Osteoblast (primary cell): ENCODE data around the gene RPS24. TPM values are rescaled to one million over a fixed set of nuclear protein-coding genes. Genes with fewer than 3 reads are reported as not detected.
A peak's percentile ranks its signal among the peaks of the same experiment; 100 is the strongest.
"Not testable (repeated sequence)": the region's sequence is repeated elsewhere in the genome, so short reads cannot be mapped to it uniquely, and the experiment has no call there.

ENCODE experiments used
- DNase-seq: peaks from one replicate; pipeline ENCODE4 v3.0.0; 2011; ENCODE audit warnings: low spot score, mixed read lengths; ENCODE audit not compliant: insufficient read length; ENCODE audit errors: missing footprints
- H2AFZ ChIP-seq: 2 replicates; pipeline ENCODE4 v1.6.0; 2011; ENCODE audit warnings: mild to moderate bottlenecking, low read length
- H3K27ac ChIP-seq: 2 replicates; pipeline ENCODE4 v1.5.1; 2011; ENCODE audit warnings: mild to moderate bottlenecking, low read depth, low read length, moderate library complexity
- H3K27me3 ChIP-seq: 2 replicates; pipeline ENCODE4 v1.6.0; 2012; ENCODE audit warnings: mild to moderate bottlenecking, control low read depth, inconsistent platforms, low read length, moderate library complexity; ENCODE audit not compliant: insufficient read depth
- H3K36me3 ChIP-seq: 2 replicates; pipeline ENCODE4 v1.5.1; 2011; ENCODE audit warnings: mild to moderate bottlenecking, low read length, control low read depth, moderate library complexity; ENCODE audit not compliant: insufficient read depth
- H3K4me1 ChIP-seq: 2 replicates; pipeline ENCODE4 v1.5.1; 2011; ENCODE audit warnings: mild to moderate bottlenecking, low read length, control low read depth, moderate library complexity; ENCODE audit not compliant: insufficient read depth
- H3K4me2 ChIP-seq: 2 replicates; pipeline ENCODE4 v1.6.0; 2011; ENCODE audit warnings: mild to moderate bottlenecking, low read length; ENCODE audit not compliant: insufficient read depth
- H3K4me3 ChIP-seq: fragments of 200-600 bp; sonication (generic); 3 replicates; pipeline ENCODE4 v1.5.1; 2012; ENCODE audit warnings: mild to moderate bottlenecking, low read length, inconsistent platforms; ENCODE audit not compliant: insufficient read depth
- H3K79me2 ChIP-seq: 2 replicates; pipeline ENCODE4 v1.6.0; 2012; ENCODE audit warnings: mild to moderate bottlenecking, low read length, control low read depth, inconsistent platforms; ENCODE audit not compliant: insufficient read depth
- H3K9me3 ChIP-seq: 2 replicates; pipeline ENCODE4 v1.5.1; 2011; ENCODE audit warnings: low read depth, low read length, control low read depth
- H4K20me1 ChIP-seq: 2 replicates; pipeline ENCODE4 v1.6.0; 2012; ENCODE audit warnings: mild to moderate bottlenecking, low read length, control low read depth; ENCODE audit not compliant: insufficient read depth
- CTCF ChIP-seq: IDR thresholded peaks from 2 replicates; pipeline ENCODE4 v1.5.1; 2011; ENCODE audit warnings: mild to moderate bottlenecking, low read depth, low read length, moderate library complexity; ENCODE audit errors: extremely low read depth
- total RNA-seq: library from RNA; depleted of rRNA; stranded (reverse); fragments of >200 nt; gene quantifications from 2 replicates; pipeline ENCODE4 v1.2.3, GENCODE V29; 2012

Gene RPS24
- total RNA-seq, 1 donor = 1,685 TPM

GRCh38 chr10:78065611-78066010 lies 31.9 kb downstream of the RPS24 start:
- Histone ChIP-seq H3K4me1 (peaks cover 17% of the 10 kb centered on the region), H3K4me3 (no peak overlapping the region), H3K4me2 (no peak overlapping the region)

DNA sequence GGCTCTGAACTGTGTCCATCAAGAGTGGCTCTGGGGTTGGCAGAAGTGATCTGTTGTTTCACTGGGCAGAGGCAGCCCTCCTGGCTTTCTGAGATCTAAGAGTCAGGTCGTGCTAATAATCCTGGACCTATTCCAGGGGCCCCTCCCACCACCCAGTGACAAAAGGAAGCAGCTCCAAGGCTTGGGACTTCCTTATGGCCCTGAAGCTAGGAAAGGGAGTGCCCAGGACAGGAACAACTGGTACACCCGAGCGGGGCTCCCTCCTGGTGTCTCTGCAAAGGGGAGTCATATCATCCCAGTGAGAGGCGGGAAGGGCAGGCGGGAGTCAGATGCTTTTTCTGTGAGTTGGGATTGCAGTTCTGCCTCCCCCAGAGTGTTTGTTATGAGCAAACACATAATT lies 32.3 kb downstream of the RPS24 start:
- Histone ChIP-seq H2AFZ (no peak overlapping the region), H3K9me3 (no peaks in the 10 kb centered on the region), H3K27ac (no peak overlapping the region), H3K4me2 (no peak overlapping the region), H3K36me3 (no peaks in the 10 kb centered on the region), H3K27me3 (no peaks in the 10 kb centered on the region), H3K4me3 (no peak overlapping the region), H3K79me2 (no peaks in the 10 kb centered on the region), H4K20me1 (no peaks in the 10 kb centered on the region), H3K4me1 (peaks cover 17% of the 10 kb centered on the region)
- no peak for TF ChIP-seq CTCF
- DNase-seq = no peak

More at GRCh38 chr10:78065611-78066010, 31.9 kb downstream of the RPS24 start:
- Histone ChIP-seq H3K27me3 (no peaks in the 10 kb centered on the region), H3K79me2 (no peaks in the 10 kb centered on the region), H3K9me3 (no peaks in the 10 kb centered on the region), H4K20me1 (no peaks in the 10 kb centered on the region), H3K27ac (no peak overlapping the region), H3K36me3 (no peaks in the 10 kb centered on the region), H2AFZ (no peak overlapping the region)
- no peak for TF ChIP-seq CTCF
- no peak for DNase-seq

DNA sequence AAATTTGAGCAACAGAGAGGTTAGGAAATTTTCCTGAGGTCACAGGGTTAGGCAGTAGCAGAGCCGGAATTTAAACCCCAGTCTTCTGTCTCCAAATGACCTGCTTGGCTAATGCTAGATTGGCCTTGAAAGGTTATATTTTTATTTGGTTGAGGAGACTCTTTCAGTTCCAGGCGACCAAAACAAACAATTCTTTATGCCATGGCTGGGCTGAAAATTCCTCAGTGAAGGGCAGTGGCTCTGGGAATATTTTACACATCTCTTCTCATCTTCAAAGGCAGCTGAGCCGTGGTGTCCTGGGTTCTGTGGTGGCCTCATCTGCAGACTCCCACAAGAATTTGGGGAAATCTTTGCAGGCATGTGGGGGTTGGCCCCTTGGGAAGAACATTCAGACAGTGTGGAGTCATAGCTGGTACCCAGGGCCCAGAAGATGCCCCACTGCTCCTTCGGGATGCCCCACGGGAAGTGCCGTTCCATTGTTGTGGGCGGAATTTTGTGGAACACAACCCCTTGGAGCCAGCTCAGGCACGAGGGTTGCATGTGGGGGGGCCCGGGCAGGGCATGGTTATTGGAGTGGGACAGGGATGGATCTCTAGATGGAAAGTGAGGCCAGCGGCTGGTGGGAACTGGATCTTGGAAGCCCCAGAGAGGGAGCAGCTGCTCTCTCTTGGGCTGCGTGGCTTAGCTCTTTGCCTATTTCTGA lies 33.2 kb downstream of the RPS24 start:
- Histone ChIP-seq H3K4me3 (no peak overlapping the region), H4K20me1 (no peaks in the 10 kb centered on the region), H3K9me3 (no peaks in the 10 kb centered on the region), H3K27me3 (no peaks in the 10 kb centered on the region), H3K4me2 (no peak overlapping the region), H3K4me1 (peaks cover 17% of the 10 kb centered on the region), H3K27ac (no peak overlapping the region), H3K79me2 (no peaks in the 10 kb centered on the region), H3K36me3 (no peaks in the 10 kb centered on the region), H2AFZ (no peak overlapping the region)
- DNase-seq = peak; percentile 88
- no peak for TF ChIP-seq CTCF

DNA sequence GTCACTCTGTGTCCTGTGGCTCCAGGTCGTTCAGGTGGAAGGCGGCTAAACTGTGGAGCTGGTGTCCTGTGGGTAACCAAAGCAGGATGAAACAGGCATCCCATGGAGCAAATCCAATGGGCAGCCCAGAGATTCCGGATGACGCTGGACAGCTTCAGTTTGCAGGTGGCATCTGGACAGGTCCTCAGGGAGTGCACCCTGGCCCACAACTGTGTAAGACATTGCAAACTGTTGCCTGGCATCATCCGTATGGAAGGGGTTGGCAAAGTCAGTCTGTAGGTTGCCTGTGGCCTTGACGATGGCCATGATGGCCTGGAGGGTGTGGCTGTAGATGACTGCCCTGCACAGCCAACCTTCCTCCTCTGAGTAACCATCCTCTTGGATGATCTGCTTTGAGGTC lies 35.5 kb downstream of the RPS24 start:
- H3K4me1 ChIP-seq = peaks cover 17% of the 10 kb centered on the region
- H3K27ac ChIP-seq = no peak overlapping the region
- no peaks in the 10 kb centered on the region for H3K36me3 ChIP-seq
- H3K9me3 ChIP-seq = no peaks in the 10 kb centered on the region
- H3K27me3 ChIP-seq = no peaks in the 10 kb centered on the region
- no peak for TF ChIP-seq CTCF
- DNase-seq = no peak
- no peak overlapping the region for H2AFZ ChIP-seq
- no peaks in the 10 kb centered on the region for H4K20me1 ChIP-seq
- no peak overlapping the region for H3K4me2 ChIP-seq
- H3K4me3 ChIP-seq = no peak overlapping the region
- no peaks in the 10 kb centered on the region for H3K79me2 ChIP-seq

GRCh38 chr10:78070064-78070463 lies 36.4 kb downstream of the RPS24 start:
- H2AFZ ChIP-seq, H3K27me3 ChIP-seq, H3K4me2 ChIP-seq, H3K27ac ChIP-seq, H3K4me3 ChIP-seq, H4K20me1 ChIP-seq, DNase-seq, H3K36me3 ChIP-seq, H3K79me2 ChIP-seq, H3K9me3 ChIP-seq: not testable (repeated sequence)
- H3K4me1 ChIP-seq = peaks cover 17% of the 10 kb centered on the region
